HG02943 (cell line): Measurements from ENCODE around the gene ANTXRL.
"Not testable (repeated sequence)": the region's sequence is repeated elsewhere in the genome, so short reads cannot be mapped to it uniquely, and the experiment has no call there.

Experiments
- ATAC-seq: cut with Tn5 transposase; IDR thresholded peaks from one replicate; pipeline ENCODE4 v1.9.1; 2021; ENCODE audit warnings: mild to moderate bottlenecking, low read depth, moderate library complexity; ENCODE audit not compliant: unreplicated experiment

Gene ANTXRL

DNA sequence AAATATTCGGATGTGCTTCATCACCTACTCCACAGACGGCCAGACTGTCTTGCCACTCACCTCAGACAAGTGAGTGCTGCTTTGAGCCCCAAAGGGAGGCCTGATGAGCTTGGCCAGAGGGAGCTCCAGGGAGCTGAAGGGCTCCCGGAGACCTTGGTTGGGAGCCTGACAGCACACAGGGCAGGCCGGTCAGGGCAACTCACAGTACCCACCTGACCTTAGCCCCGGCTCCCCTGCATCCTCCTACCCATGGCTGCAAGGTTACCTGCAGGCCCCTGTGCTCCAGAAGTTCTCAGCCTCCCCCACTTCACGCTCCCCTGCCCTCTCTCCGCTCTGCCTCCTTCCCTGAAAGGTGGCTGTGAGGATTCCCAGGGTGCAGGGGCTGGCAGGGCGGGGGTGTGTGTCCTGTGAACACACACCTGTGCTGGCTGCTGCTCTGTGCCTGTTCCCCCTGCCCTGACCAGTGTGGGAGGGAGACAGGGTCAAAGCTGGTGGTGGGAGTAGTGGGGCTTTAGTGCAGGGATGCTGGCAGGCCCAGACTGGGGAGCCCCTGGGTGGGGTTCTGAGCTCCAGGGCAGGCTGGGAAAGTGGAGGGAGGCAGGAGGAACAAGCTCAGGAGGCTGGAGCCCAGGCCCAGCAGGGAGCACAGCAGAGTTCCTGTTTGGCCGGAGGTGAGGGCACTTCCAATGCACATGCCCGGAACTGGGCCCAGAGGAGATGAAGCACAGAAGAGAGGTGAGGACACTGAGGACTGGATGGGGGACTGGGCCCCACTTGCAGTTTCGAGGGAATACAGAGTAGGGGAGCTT is 7.2 kb downstream of the ANTXRL start:
- no peak for ATAC-seq

DNA sequence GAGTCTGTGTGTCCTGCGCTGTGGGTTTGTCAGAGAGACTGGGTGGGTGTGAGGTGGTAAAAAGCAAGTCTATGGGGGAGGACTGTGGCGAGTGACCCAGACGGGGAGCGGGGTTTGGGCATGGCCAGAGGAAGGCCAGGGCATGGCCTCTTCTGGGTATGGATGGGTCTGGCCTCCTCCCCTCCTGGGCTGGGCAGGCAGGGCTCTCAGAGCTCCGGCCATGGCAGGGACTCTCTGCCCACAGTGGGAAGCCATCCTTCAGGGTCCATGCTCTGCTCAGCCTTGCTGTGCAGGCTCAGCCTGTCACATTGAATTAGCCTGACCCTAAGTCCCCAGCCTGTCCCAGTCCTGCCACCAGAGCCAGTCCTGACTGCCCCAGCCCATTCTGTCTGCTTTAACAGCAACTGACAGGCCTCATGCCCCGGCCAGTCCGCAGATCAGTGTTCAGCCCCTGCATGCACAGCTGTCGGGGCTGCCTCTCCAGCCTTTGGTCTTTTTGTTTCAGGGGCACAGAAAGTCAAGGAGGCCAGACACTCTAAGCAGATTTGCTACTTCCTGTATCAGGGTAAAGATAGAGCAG is 7.9 kb downstream of the ANTXRL start:
- no peak for ATAC-seq

DNA sequence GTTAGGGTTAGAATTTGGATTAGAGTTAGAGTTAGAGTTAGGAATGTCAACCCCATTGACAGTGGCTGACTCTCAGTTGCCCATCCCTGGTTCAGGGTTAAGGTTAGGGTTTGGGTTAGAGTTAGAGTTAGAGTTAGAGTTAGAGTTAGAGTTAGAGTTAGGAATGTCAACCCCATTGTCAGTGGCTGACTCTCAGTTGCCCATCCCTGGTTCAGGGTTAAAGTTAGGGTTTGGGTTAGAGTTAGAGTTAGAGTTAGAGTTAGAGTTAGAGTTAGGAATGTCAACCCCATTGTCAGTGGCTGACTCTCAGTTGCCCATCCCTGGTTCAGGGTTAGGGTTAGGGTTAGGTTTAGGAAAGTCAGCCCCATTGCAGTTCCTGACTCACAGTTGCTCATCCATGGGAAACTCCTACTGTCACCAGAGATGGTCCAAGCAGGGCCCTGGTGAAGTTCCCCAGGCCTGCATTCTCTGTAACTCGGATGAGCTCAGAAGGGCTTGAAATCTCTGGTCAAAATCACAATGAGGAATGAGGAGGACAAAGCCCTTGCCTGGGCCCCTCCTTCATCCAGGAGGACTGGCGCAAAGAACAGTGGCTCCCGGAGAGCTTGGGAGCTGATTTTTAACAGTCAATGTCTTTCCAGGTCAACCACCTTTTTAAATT is 8.7 kb downstream of the ANTXRL start:
- ATAC-seq, result not testable (repeated sequence)

DNA sequence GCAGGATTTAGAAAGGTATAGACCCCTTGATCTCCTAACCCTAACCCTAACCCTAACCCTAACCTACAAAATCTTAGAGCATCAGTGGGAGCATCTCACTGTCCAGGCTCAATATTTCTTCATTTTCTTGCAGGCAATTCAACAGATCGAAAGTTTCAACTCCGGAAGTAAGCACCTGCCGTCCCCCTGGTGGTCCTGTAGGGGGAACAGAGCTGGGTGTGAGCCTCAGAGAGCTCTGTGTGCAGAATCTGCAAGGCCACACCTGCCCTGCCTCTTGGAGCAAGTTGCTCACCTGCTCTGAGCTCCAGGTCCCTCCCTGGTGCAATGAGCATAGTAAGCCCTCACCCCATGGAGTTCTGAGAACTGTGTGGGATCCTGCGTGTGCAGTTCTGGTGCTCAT is 9.3 kb downstream of the ANTXRL start:
- ATAC-seq, result not testable (repeated sequence)

DNA sequence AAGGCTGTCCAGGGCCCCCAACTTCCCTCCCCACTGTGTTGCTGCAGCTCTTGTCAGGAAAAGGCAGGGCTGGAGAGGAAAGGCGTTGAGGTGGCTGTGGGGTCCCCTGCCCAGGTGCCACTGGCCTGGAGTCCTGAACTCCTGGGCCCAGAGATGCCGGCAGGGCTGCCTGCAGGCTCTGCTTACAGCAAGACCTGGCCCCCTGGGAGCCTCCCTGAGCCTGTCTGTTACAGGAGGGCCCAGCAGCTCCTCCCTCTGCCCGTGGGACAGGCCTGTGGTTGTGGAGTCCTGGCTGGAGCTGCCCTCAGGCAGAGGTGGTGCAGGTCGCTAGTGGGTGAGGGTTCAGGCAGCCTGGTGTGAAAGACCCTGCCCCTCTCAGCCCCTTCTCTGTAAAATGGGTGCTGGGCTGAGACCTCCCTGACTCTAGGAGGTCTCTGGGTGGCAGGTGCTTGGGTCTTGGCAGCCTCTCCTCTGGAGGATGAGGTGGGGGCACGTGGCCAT is 9.9 kb downstream of the ANTXRL start:
- ATAC-seq, result no peak

DNA sequence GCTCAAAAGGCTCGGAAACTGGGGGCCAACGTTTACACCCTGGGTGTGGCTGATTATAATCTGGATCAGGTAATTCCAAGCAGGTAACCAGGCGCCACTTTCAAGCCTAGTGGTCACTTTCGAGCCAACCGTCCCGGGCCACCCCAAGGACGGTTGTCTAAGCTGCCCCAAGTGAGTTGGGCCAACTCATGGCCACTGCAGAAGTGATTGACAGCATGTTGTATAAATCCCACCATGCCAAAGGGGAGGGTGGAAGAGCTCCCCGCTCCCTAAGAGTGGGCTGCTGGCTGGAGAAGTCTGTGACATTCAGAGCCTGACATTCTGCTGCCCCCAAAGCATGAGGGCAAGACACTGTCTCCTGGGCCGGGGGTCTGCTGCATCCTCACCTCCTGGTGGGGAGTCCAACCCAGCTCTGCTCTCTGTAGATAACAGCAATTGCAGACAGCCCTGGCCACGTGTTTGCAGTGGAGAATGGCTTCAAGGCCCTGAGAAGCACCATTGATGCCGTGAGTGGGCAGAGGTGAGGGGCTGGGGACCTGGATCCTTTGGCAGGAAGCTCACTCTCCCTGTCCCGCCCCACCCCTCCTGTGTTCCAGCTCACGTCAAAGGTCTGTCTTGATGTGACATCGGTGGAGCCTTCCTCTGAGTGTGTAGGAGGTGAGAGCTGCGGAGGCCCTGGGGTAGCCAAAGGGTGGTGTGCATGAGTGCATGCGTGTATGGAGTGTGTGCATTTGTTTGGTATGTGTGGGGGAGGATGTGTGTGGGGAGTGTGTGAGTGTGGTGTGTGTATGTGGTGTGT is 10.8 kb downstream of the ANTXRL start:
- no peak for ATAC-seq

DNA sequence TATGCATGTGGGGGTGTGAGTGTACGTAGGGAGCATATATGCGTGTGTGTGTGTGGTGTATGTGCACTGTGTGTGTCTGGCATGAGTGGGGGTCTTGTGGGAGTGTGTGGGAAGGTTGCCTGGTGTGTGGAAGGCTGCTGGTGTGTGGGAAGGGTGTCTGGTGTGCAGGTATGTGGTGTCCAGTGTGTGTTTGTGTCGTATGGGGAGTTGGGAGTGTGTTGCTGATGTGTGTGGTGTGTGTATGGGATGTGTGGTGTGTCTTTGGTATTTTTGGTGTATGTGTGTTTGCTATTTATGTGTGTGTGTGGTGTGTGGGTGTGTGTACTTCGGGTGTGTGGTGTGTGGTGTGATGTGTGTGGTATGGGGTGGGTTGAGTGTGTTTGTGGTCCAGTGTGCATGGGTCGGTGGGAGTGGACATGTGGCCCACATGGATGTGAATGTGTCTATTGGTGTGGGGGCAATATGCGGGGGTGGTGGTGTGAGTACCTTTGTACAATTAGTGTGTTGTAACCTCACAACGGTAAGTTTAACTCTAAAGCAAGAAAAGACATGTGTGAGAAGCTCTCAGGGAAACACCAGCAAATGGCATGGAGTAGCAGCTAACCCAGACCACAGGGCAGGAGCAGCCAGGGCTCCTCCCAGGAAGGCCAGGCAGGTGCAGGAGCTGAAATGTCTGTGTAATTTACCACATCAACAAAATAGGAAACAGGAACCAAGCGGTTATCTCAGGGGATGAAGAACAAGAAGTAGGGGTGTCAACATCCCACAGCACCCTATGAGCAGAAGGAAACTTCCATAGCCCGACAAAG is 11.9 kb downstream of the ANTXRL start:
- no peak for ATAC-seq

DNA sequence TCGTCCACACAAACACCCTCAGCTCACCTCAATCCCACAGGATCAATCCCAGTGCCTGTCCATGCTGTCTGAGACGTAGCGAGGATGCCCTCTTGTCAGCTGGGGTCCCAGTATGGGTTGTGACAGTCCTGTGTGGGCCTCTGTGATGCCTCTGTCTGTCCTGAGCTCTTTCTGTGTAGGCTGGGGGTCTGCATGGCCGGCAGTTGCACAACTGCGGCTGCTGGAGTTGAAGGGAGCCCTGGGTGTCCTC is 12.4 kb downstream of the ANTXRL start:
- ATAC-seq, result no peak

DNA sequence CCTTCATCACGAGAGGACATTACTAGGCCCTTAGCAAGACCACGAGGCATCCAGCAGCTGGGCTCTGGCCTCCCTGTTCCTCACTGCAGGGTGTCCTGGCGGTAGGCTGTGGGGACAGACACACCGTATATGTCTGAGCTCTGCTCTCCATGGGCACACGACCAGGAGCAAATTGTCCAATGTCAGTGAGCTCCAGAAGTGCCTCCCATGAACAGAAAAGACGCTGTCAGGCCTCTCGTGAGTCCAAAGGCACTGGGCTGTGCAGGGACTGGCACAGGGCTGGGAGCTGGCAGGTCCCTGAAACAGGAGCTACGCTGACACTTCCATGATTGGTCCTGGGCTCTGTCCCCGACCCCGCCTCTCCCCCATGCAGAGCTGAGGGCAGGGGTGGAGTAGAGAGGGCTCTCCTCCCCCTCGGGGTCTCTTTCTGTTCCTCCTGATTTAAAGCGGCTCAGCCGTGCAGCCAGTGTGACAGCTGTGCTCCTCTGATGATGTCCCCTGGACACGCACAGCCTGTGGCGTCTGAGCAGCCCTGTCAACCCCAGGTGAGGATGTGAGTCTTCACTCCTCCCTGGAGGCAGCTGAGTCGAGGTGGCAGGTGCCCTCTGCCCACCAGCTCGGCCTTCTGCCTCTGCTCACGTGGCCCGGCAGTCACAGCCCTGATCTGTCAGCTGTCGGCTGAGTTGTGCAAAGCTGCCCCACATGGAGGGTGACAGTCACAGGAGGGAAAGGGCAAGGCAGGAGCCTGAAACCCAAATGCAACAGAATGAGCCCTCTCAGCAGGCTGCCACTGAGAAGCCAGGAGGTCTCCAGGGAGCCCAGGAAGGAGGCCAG is 13.0 kb downstream of the ANTXRL start:
- no peak for ATAC-seq

DNA sequence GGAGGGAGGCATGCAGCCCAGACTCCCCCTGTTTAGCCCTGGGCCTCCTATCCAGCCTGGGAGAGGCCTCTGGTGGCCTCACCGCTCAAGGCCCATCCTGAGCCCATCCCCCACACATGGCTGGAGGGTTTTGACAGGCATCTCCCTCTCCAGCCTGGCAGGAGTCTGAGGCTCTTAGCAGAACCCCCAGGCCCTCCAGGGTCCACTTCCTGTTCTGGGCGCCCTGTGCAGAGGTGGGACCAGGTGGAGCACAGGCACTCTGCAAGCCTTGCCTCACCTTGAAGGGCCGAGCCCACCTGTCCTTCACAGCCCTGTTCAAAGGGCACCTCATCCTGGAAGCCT is 13.5 kb downstream of the ANTXRL start:
- ATAC-seq, result not testable (repeated sequence)

DNA sequence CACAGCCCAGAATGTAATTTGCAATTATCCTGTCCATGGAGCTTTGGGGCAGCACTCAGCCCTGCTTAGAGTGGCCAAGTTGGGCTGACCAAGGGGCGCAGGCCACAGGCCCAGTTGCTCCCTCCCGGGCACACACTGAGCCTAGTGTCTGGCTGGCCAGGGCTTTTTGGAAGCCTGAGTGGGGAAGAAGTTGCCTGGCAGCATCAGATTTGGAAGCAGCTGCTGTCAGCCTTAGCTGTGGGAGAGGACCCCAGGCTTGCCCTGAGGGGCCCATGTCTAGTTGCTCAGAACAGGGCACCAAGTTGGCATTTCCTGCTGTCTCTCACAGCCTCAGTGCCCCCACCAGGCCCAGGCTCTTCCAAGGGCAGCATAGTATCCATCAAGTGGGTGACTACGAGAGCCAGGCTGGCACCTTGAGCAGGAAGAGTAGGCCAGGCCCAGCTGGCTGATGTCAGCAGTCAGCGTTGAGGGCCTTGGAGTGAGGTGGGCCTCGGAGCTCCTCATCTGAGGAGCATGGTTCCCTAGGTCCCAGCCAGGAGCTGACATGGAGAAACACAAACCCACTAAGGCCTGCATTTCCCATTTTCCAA is 14.4 kb downstream of the ANTXRL start:
- no peak for ATAC-seq

DNA sequence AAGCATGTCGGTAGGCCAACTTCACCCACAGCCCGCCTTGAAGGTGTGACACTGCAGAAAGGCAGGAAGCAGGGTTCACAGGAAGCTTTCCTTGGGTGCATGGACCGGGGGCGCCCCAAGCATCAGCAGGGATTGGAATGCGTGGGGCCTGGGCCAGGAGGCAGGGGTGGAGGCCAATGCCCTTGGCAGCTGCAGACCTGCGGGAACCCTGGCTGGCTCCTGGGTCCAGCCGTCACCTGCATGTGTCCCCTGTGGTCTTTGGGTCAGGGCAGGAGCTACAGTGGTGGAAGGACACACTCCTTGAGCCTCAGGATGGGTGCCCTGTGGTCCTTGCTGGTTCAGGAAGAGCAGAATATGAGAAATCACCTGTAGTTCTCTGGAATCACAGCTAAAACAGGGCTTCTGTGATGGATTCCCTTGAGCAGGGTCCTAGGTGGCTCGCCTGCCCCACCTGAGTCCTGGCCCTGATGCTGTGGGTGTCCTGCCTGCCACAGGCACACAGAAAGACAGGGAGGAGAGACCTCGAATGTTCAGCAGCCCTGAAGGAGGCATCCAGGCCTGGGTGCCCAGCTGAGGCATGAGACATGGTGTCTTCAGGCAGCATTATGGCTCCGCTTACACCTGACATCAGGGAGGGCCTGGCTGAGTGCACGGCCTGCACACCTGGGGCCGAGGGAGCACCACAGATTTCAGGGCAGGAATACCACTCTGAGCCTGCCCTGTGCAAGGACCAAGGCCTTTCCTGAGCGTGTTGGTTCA is 15.1 kb downstream of the ANTXRL start:
- ATAC-seq, result no peak

DNA sequence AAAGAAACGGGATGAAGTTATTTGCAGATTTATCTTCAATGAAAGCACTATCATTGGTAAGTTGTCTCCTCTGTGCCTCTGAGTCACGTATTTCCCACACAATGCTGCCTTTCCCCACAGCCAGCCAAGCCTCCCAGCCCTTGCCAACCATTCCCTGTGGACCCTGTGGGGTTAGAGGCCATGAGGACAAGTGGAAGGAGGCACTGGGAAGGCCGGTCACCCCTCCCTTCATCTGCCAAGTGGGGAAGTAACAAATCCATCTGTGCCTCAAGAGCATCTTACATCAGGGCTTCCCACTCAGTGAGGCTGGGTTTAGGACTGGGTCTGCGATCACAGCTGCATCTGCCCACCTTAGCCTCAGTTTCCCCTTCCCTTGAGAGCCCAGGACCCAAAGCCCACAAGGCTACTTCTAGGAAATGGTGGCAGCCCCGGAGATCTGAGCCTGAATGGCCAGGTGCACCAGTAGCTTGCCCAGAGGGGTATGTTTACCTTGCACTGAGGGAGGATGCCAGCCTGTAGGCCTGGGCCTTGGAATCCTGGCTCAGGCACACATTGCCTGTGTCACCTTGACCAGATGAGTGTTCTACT is 16.1 kb downstream of the ANTXRL start:
- ATAC-seq, result not testable (repeated sequence)

DNA sequence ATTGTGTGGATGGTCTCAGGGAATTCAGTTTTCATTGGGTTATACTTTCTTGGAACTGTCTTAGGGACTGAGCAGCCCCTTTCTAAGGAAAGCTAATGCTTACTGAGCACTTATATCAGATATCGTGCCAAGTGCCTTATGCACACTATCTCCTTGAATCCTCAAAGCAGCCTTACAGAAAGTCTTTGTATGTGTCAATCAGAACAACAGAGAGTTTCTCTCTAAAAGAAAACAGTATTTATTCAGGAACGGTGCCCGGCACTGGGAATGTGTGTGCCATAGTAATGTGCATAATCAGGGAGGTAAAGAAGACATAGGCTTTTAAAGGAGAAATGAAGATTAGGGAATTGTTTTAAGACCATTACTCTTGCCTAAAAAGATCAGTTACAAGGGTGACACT is 17.3 kb downstream of the ANTXRL start:
- ATAC-seq, result no peak

DNA sequence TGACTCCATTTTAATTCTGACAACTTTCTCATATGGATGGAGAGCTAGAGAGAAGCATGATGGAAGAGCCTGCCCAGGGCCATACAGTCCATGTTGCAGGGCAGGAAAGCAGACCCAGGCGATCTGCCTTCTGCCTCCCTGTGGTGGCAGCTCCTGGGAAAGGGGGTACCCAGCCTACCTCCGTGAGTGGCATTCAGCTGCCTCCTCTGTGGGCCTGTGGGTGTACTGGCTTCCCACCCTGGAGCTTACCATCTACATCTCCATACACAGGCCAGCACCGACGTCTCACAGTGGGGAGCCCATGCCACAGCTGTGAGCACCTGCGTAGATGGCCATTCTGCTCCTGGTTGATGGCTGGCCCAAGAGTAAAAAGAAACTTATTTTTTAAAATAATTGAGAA is 17.9 kb downstream of the ANTXRL start:
- ATAC-seq, result not testable (repeated sequence)

DNA sequence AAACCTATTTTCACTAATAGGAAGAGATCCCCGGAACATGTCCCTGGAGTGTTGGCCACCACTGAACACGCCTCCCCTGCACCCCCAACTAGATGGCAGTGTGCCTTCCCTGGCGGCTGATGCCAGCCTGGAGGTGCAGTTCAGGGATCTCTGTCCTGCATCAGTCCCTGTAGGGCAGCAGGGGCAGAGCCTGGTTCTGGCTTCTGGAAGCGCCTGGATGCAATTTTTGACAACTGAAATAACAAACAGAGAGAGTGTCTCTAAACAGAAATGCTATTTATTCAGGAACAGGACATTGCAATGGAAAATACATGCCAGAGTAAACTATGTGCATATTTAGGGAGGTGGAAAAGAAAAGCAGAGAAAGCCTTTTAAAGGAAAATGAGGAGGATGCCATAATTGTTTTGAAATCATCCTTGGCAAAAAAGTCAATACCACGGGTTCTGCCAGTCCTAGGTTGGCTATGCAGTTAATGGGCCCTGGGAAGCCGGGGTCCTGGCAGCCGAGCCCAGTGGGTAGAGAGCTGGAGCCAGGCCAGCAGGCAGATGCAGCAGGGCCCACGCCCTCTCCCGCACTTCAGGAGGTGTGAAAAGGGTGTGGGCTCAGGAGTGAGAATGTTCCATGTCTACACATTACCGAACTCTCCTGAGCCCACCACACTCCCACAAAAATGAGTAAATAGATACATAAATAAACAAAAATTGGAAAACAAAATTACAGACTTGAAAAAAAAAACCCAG is 18.5 kb downstream of the ANTXRL start:
- no peak for ATAC-seq

DNA sequence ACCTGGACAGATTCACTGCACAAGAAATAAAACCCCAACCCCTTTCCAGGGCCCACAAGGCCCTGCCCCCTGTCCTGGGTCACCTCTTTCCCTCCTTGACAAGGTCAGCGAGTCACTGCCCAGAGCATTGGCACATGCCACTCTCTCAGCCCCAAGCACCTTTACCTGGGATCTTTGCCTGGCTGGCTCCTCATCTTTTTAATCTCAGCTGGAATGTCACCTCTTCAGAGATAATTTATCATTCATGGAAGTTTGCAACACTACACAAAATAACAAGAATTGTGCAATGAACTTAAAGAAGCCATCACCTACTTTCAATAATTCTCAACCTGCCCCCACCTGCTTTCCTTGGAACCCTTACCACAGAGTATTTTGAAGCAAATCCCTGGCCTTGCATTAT is 19.2 kb downstream of the ANTXRL start:
- ATAC-seq, result no peak
